GM21447 (cell line): ENCODE results near the gene GRIP2.

Experiments
- ATAC-seq: cut with Tn5 transposase; IDR thresholded peaks from one replicate; pipeline ENCODE4 v1.9.1; 2021; ENCODE audit not compliant: unreplicated experiment

GRIP2 gene

DNA sequence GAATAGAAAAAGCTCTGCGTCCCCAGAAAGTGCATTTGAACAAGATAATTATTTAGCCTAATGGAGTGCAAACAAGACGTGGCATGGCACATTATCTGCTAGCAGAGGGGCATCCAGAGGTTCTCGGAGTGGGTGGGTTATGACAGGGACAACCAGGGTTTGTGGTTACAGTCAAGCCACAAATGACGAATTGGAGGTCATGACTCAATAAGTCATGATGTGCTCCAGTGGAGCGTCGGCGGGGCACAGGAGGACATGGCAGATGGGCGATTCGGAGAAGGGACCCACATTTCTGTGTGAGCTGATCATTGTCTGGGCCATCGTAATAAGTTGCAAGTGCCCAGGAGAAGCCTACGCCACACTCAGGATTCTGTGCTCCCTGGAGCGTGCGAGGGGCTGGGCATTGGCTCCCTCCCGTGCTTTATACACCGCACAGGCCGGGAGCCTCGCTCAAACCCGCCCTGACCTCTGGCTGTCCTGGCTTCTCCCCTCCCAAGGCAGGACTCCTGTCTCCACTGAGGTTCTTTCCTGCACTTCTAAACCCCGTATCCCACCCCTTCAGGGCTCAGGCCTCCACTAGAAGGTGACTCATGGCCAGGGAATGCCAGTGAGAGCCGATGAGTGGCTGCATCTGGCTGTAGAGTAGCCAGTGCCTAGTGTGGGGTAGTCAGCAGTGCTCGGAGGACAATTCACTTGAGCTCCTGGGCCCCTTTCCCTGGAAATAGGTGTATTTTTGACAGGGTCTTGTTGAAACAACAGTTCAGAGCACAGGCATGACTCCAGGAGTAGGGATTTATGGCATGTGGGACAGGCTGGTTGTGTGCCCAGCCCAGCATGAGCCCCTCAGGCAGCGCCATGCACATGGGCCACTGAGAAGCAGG, 67.4 kb downstream of the GRIP2 start:
- no peak for ATAC-seq

DNA sequence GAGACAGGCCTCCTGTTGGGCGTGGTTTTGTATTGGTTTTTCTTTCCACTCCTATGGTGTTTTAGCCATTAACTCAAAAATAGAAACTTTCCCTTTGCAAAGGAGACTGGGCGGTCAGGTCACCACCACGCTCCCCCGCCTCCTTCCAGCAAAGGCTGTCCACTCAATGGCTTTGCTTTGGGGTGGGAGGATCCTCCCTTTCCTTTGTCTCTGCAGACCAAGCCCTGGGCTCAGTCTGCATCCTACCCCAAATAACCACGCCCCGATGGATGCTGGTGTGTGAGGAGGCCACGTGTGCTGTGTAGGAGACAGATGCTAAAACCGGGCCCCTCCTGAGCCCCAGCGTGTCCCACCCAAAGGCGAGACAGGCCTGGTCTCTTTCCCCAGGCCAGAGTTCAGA, 68.5 kb downstream of the GRIP2 start:
- no peak for ATAC-seq

DNA sequence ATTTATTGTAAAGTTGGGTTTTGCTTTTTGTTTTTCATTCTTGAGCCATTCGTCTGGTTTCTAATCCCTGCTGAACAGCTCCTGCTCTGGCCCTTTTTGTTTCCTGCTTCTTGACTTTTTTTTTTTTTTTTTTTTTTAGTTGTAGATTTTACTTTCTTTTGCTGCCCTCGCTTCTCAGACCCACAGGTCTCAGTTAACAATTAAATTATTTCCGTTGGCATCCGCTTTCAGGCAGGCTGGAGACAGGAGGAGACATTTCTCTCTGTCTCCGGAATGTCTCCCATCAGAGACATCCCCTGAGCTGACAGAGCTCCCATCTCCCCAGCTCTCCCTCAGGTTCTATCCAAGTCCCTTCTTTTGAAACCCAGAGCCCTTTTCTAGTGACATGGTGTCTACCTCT, 69.1 kb downstream of the GRIP2 start:
- no peak for ATAC-seq

DNA sequence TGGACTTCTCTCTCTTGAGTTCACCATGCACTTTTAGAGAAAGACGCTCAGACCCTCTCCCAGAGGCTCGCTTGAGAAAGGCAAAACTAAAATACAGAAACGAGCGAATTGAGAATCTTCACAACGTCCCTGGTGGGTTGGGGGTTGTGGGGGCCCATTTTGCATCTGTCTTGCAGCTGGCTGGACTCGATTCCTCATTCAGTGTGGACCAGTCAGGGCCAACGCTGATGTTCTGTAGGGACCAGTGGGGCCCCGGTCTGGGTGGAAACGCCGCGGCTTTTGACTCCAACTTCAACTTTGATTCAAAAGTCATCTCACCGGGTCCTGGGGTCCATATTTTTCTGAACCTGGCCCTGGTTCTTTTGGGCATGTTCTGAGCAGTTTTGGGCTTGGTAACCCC, 69.7 kb downstream of the GRIP2 start:
- no peak for ATAC-seq

DNA sequence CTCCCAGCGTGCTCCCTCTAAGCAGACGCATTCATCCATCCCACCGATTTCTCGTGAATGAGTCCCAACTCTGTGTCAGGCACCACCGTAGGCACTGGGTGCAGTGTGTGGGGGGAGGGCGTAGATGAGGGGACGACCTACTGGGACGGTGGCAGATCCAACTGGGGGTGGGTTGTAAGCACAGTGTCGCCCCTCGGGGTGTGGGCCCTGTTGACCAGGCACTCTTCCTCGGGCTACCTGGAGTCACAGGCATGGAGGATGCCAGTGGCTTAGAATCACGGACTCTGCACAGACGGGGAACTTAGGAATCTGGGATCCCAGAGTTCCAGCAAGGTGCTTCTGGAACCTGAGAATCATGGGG, 71.5 kb downstream of the GRIP2 start:
- no peak for ATAC-seq

DNA sequence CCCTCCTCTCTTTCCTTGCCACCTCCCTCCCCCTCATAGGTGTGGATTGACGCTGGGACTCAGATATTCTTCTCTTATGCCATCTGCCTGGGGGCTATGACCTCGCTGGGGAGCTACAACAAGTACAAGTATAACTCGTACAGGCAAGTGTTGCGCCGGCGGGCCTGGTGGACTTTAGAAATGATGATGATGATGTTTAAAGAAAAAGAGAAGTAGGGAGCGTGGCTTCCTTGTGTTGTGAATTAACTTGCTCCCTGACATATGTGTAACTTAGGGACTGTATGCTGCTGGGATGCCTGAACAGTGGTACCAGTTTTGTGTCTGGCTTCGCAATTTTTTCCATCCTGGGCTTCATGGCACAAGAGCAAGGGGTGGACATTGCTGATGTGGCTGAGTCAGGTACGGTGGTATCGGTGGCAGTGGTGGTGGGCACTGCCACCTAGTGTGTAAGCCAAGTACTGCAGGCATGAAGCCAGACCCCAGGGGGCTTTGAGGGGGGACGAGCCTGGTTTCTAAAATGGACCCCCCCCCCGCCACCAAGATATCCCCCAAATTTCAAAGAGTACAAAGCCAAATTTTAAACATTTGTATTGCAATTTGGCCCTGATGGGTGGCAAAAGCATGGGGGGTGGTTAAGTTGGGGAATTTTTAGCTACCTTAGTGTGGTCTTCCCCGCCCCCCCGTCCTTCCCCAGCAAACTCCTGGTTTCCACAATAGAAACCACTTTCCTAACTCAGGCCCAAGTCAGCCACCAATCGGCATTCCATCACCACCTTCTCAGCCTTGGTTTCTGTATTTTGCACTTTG, 72.1 kb downstream of the GRIP2 start:
- ATAC-seq, result no peak

DNA sequence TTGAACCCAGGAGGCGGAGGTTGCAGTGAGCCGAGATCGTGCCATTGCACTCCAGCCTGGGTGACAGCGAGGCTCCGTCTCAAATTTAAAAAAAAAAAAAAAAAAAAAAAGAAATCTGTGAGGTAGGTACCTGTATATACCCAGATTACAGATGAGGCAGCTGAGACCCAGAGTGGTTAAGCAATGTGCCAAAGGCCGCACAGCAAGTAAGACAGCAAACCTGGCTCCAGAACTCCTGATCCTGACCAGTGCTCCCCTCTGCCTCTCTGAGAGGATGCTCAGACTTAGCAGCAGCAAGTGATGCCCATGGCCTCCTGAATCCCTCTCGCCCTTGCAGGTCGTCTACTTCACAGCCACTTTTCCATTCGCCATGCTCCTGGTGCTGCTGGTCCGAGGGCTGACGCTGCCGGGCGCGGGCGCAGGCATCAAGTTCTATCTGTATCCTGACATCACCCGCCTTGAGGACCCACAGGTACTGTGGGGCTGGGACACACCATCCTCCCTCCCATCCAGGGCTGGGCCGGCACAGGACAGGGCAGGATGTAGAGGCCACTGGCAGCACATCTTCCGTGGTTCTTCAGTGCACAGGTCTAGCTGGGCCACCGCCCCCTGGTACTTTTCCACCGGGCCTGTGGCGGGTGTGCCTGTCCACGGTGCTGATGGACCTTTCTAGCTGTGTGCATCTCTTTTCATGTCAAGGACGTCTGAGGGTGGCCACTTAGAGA, 73.8 kb downstream of the GRIP2 start:
- no peak for ATAC-seq

DNA sequence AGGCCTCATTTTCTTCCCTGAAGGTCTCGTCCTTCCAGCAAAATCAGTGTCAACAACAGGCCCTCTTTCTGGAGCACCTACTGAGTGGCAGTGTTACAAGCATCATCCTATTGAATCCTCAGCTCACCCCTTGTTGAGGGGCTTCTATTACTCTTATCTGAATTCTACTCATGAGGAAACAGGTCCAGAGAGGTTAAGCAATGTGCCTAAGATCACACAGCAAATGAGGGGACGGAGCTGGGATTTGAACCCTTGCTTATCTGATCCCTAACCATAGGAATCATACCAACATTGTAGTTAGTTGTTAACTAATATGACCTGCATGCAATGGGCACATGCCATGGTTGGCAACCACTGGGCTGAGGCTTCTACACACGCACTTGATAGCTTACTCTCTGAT, 74.7 kb downstream of the GRIP2 start:
- no peak for ATAC-seq

DNA sequence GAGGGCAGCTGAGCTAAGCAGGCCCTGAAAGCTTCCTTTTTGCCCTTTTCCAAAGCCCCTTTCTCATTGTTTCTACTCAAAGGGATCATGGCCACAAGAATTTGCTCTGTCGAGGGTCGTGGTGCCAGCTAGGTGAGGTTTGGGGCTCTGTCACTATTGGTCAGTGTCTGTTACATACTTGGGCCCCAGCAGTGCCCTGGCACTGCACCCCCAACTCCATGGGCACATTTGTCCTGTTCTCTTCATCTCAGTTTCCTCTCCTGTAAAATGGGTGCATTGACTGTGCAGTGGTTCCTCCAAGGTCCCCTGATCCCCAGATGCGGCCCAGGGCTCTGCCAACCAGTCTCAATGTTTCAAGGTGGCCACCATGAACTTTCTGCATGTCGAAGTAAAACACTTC, 75.6 kb downstream of the GRIP2 start:
- no peak for ATAC-seq

DNA sequence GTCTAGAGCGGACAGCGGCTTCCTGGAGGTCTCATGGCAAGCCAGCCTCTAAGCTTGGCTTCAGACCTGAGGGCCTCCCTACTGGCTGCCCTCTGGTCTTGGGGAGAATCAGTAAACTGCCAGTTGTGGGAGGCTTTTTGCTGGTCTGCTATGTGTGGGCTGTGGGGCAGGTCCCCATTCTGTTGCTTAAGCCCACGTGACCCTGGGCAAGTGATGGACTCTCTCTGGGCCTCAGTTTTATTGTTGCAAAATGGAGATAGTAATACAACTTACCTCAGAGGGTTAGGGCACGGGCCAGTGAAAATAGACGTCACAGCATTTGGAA, 76.0 kb downstream of the GRIP2 start:
- ATAC-seq, result no peak

DNA sequence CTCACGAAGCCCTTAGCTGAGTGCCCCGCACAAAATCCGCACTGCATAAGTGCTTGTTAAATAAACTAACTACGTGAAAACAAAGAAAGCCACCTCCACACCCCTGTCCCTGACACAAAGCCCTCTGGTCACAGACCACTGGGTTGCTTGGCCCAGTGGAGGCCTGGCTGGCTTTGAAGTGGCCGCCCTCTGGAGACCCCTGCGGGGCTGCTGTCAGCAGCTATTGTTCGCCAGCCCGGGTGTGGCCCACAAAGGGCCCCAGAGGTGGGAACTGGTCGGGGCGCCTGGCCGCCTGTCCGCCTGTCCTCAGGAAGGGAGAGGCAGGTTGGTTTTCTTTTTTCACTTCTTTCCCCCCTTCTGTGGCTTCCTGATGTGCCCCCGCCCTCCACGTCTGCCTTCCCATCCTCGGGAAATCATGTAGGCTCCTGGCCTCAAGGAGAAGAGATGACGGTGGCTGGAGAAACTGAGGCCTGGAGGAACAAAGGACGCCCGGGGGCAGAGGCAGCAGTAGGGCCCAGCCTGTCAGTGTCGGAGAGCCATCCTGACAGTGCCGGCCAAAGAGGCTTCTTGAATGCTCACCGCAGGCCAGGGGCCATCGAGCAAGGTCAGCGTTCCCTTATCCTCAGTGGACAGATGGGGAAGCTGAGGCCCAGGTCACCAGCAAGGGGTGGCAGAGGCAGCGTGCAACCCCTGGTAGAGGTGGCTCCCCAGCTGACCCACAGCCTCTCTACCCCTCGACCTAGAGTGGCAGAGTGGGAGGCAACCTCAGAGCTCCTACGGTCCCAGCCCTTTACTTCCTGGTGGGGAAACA, 76.6 kb downstream of the GRIP2 start:
- ATAC-seq, result no peak

DNA sequence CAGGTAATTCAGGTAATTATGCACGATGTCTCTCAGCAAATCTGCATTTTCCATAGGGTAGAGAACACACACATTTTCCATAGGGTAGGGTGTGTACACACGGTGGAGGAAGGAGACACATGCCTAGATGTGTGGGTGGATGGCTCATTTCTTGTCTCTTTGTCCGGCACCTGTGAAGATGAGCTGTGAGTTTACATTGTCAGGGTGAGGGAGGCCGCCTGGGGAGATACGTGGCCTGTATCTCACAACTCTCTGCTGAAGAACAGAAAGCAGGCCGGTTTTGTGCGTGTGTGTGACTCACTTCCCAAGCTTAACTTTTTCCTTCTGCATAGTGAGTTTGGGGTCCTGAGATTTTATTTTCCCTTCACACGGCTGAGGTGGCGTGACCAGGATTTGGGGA, 77.4 kb downstream of the GRIP2 start:
- no peak for ATAC-seq

DNA sequence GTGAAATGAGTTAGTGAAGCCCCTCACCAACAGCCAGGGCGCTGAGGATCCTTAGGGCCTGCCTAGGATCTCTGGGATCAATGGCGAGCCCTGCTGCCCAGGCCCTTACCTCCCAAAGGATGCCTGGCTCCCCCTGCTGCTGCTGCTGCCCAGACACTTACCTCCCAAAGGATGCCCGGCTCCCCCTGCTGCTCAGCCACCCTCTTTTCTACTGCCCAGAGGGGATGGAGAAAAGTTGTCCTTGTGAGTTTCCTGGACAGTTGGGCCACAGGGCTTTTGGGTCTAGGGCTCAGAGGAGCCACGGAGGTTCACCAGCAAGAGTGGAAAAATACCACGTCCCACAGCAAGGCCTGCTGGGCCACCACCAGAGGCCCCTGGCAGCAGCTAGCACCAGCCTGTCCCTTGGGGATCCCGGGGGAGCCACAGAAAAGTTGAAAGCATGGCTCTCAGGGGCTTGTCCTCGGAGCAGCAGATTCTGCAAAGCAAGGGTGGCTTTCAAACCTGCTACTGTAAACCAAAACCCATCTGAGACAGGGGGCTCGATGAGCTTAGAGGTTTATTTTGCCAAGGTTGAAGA, 78.3 kb downstream of the GRIP2 start:
- ATAC-seq, result no peak

DNA sequence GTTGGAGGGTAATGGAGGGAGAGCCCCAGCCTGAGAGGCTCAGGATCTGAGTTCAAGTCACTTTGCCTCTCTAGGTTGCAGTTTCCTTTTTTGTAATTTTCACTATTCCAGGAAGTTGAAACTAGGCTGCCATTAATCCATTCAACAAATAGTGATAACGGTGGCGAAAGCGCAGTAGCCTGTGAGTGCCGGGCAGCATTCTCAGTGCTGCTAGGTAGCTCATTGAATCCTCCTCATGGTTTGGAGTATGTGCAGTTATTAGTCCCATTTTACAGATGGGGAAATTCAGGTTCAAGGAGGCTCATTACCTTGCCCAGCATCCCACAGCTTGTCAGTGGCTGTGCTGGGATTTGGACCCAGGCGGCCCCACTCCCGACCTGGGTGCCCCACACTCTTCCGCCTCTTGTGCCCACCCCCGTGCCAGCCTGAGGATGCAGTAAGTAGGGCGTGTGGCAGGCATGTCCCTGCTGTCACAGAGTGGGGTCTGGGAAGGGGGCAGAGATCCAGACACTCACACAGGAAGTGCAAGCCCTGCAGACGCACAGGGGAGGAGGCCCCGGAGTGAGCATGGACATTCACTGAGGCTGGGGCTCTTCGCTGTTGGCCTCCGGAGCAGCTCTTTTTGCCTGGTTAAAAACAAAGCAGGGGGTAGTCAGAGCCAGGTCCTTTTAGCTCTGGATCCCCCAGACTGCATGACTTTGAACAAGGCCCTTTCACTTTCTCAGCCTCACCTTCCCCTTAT, 79.0 kb downstream of the GRIP2 start:
- ATAC-seq, result no peak

DNA sequence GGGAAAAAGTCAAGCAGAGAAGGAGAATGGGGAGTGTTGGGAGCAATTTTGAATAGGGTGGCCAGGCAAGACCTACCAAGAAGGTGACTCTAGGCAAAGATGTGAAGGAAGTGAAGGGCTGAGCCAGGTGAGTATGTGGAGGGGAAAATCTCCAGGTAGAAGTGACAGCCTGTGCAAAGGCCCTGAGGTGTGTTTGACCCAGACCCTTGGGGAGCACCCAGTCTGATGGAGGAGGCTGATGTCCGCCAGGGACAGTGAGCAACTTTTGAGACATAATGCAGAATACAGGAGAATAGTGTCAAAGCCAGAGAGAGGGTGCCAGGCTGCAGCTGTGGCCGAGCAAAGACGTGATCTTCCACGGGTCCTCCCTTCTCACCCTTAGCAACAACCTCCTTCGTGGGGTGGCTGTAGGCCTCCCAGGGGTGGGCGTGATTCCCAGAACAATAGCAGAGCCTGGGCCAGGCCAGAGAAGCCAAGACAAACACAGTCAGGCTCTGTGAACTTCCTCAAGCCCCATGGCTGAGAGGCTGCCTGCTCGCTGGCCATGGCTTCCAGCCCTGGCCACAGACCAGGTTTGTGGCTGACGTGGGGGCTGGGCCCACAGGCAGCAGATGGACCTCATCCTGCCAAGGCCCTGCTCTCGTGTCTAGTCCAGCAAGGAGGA, 79.7 kb downstream of the GRIP2 start:
- ATAC-seq, result no peak

DNA sequence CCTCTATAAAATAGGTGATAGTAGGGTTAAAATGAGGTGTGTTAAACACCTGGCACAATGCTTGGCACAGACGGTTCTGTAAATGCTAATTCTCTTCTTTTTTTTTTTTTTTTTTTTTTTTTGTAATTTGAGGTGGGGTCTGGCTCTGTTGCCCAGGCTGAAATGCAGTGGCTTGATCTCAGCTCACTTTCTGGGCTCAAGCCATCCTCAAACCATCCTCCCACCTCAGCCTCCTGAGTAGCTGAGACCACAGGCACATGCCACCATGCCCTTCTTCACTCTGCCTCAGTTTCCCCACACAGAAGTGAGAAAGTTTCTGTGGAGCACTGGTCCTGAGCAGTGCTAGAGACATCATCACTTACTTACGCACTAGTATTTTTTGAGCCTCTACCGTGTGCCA, 80.4 kb downstream of the GRIP2 start:
- no peak for ATAC-seq

DNA sequence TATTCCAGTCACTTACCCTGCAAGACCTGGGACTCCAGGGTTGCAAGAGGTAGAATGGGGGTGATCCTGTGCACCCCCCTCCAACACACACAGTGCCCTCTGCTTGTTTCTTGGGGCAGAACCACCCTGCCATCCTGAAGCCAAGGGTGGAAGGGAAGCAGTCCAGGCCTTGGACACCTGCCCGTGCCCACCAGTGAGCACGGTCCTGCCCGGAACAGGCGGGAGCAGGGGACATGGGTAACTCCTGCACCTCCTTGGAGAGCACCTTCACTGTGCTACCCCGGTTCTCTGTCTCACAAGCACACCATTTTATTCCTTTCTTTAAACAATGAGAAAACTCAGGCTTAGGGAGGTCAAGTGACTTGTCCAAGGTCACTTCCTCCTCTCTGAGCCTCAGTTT, 80.8 kb downstream of the GRIP2 start:
- ATAC-seq, result no peak

DNA sequence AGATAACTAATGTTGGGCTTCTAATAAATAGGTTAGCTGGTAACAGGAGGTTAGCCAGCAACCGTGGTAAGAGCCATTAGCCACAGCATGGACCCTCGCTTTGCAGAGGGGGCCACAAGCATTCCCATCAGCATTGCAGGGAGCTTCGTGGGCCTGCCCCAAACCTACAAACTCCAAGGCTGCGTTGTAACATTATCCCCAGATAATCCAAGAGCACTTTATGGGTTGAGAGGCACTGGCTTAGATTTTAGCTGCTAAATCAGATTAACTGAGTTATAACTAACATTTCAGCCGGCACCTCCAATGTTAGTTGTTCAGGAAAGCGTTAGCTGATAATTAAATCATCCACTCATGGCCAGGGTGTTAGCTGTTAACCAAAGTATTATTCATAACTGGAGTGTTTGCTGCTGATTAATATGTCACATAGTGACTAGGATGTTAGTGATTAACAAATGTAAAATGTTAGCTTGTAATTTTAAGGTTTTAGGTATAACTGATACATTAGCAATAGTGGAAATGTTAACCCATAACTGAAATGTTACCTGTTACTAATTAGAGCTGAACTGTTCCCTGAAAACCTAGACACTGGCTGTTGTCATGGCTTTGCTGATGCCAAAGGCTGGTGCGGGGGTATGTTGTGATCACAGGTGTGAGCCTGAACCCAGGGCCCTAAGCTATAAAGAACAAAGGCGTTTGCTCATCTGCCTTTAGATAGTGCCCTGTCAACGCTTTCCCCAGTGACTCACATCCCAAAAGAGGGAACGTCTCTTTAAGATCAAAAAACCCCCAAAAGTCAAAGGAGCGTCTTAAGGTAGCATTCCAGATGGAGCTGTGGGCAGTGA, 81.5 kb downstream of the GRIP2 start:
- no peak for ATAC-seq

DNA sequence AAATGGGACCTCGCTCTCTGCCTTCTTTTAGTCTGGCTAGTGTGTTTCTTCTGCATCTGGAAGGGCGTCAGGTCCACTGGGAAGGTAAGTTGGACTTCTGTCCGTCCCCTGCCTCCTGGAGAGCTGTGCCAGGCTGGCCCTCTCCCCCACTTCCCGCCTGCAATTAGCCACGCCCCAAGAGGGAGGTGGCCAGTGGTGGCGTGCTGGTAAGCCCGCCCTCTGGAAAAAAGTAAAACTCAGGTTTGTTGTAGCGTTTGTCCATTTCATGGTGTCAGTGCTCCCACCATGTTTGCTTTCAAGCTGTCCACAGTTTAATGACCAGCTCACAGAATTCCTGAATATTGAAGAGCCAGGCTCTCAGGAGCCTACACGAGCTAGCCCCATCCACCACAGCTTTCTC, 82.1 kb downstream of the GRIP2 start:
- no peak for ATAC-seq
